Activated B cell treated with CpG ODN at 0.5 μM for 24 hours (primary cell): ENCODE data around the gene COL6A2. TPM values are rescaled to one million over a fixed set of nuclear protein-coding genes. Genes with fewer than 3 reads are reported as not detected.
A peak's percentile ranks its signal among the peaks of the same experiment; 100 is the strongest.

Experiments used
- ATAC-seq: fragments of 200-7000 bp; cut with Tn5 transposase; one replicate; pipeline ENCODE4 v1.10.0; 2021; ENCODE audit warnings: low read depth, mild to moderate bottlenecking, moderate library complexity
- CTCF ChIA-PET: fragments of 350-600 bp; sonication (Branson Sonifier 250); formaldehyde crosslinking; loops from one replicate; lab custom pipeline; 2021; ENCODE audit warnings: antibody characterized with exemption; lab: Charles Lee
- POLR2A ChIA-PET: fragments of 350-600 bp; sonication (Branson Sonifier 250); formaldehyde crosslinking; loops from one replicate; lab custom pipeline; 2021; ENCODE audit warnings: antibody characterized with exemption; lab: Charles Lee
- DNase-seq: peaks from one replicate; pipeline ENCODE4 v3.0.0; 2022
- H3K27ac Mint-ChIP-seq: one replicate; pipeline ENCODE4 v1.8.0; 2020; ENCODE audit warnings: mixed read lengths
- H3K27me3 Mint-ChIP-seq: one replicate; pipeline ENCODE4 v1.8.0; 2021; ENCODE audit warnings: mixed read lengths
- H3K36me3 Mint-ChIP-seq: one replicate; pipeline ENCODE4 v1.8.0; 2021; ENCODE audit warnings: low read depth, mixed read lengths
- H3K4me1 Mint-ChIP-seq: one replicate; pipeline ENCODE4 v1.8.0; 2021; ENCODE audit warnings: mixed read lengths
- H3K4me3 Mint-ChIP-seq: one replicate; pipeline ENCODE4 v1.8.0; 2020; ENCODE audit warnings: mild to moderate bottlenecking, mixed read lengths
- H3K9me3 Mint-ChIP-seq: one replicate; pipeline ENCODE4 v1.8.0; 2020; ENCODE audit warnings: mixed read lengths
- CTCF ChIP-seq: fragments of 200-600 bp; IDR thresholded peaks from one replicate; pipeline ENCODE4 v1.8.0; 2022; ENCODE audit warnings: antibody characterized with exemption, mild to moderate bottlenecking
- intact Hi-C: fragments of 100-400 bp; cut with micrococcal nuclease; formaldehyde crosslinking; loops from one replicate; pipeline ENCODE4 v1.15.1; 2024
- total RNA-seq: library from RNA; stranded (reverse); gene quantifications from 2 replicates; pipeline ENCODE4 v1.2.3, GENCODE V29; 2022

Gene COL6A2
- total RNA-seq, 1 donor from 2014 or later, result 0.40 TPM

- H3K36me3 Mint-ChIP-seq, result no peaks in the 10 kb centered on the region
- H3K27ac Mint-ChIP-seq, result no peak overlapping the region
- no peak for TF ChIP-seq CTCF
- ATAC-seq, result no peak
- no peaks in the 10 kb centered on the region for H3K27me3 Mint-ChIP-seq
- intact Hi-C loops, result no loop called here
- ChIA-PET CTCF (no interaction called here), POLR2A (no interaction called here)
- DNase-seq, result no peak
- H3K9me3 Mint-ChIP-seq, result no peaks in the 10 kb centered on the region
- H3K4me1 Mint-ChIP-seq, result no peaks in the 10 kb centered on the region
- no peak overlapping the region for H3K4me3 Mint-ChIP-seq
Measured at GRCh38 chr21:46119637-46120271, 21.8 kb downstream of the COL6A2 start.

- Mint-ChIP-seq H3K9me3 (no peaks in the 10 kb centered on the region), H3K4me3 (no peak overlapping the region), H3K4me1 (no peaks in the 10 kb centered on the region), H3K27me3 (no peaks in the 10 kb centered on the region), H3K27ac (no peak overlapping the region), H3K36me3 (no peaks in the 10 kb centered on the region)
- ChIA-PET CTCF (no interaction called here), POLR2A (no interaction called here)
- DNase-seq (peak; percentile 9), ATAC-seq (no peak)
- intact Hi-C loops, result no loop called here
- TF ChIP-seq CTCF, result no peak
Measured at GRCh38 chr21:46120301-46121285, 22.7 kb downstream of the COL6A2 start.

GRCh38 chr21:46121286-46122221 lies 23.6 kb downstream of the COL6A2 start:
- CTCF ChIA-PET, result no interaction called here
- DNase-seq (peak; percentile 11), ATAC-seq (no peak)
- no peaks in the 10 kb centered on the region for H3K27me3 Mint-ChIP-seq
- intact Hi-C loops, result no loop called here
- no peak overlapping the region for H3K27ac Mint-ChIP-seq
- no peak overlapping the region for H3K4me3 Mint-ChIP-seq
- no peaks in the 10 kb centered on the region for H3K36me3 Mint-ChIP-seq
- TF ChIP-seq CTCF, result no peak
- POLR2A ChIA-PET, result no interaction called here
- no peaks in the 10 kb centered on the region for H3K9me3 Mint-ChIP-seq
- H3K4me1 Mint-ChIP-seq, result no peaks in the 10 kb centered on the region

- Mint-ChIP-seq H3K4me1 (no peaks in the 10 kb centered on the region), H3K4me3 (no peak overlapping the region), H3K27me3 (no peaks in the 10 kb centered on the region), H3K27ac (no peak overlapping the region), H3K9me3 (no peaks in the 10 kb centered on the region), H3K36me3 (no peaks in the 10 kb centered on the region)
- TF ChIP-seq CTCF, result no peak
- ChIA-PET POLR2A (no interaction called here), CTCF (no interaction called here)
- ATAC-seq (no peak), DNase-seq (no peak)
- intact Hi-C loops, result no loop called here
Measured at GRCh38 chr21:46122237-46122671, 24.3 kb downstream of the COL6A2 start.
